SK-N-SH (cell line): ENCODE results near the gene CDK14. TPM values are rescaled to one million over a fixed set of nuclear protein-coding genes. Genes with fewer than 3 reads are reported as not detected.

ENCODE experiments used
- CTCF ChIA-PET: fragments of 300-600, 350-600 bp; formaldehyde crosslinking; extraction: SDS; loops from one replicate; lab custom pipeline; 2021; lab: Yijun Ruan, JAX
- POLR2A ChIA-PET: fragments of 350-600 bp; sonication (Branson Sonifier 250); formaldehyde crosslinking; extraction: SDS; loops from one replicate; lab custom pipeline; 2020; ENCODE audit warnings: antibody characterized with exemption, inconsistent platforms; lab: Yijun Ruan, JAX
- DNase-seq: peaks from one replicate; pipeline ENCODE4 v3.0.0; 2012
- H2AFZ ChIP-seq: fragments of 200-600 bp; sonication (generic); 2 replicates; pipeline ENCODE4 v1.8.1; 2016; ENCODE audit warnings: antibody characterized with exemption, mild to moderate bottlenecking, low read depth
- H3F3A ChIP-seq: fragments of 200-600 bp; sonication (generic); replicated peaks from 2 replicates; pipeline ENCODE3; 2016; ENCODE audit warnings: antibody characterized with exemption, mild to moderate bottlenecking; ENCODE audit not compliant: insufficient read depth
- H3K27ac ChIP-seq, 2 experiments: fragments of 200-500 bp in 1 of 2; fragments of 200-600 bp in 1 of 2; sonication (Bioruptor generic) in 1 of 2; sonication (generic), shearing (Covaris generic) in 1 of 2; 2 replicates each; pipeline versions ENCODE4 v1.5.1 to v1.6.1; 2014 to 2016; ENCODE audit warnings: low read depth in 2 of 2, inconsistent platforms in 1 of 2, low read length in 1 of 2, mild to moderate bottlenecking in 1 of 2, mixed read lengths in 1 of 2
- H3K27me3 ChIP-seq: fragments of 200-600 bp; sonication (generic), shearing (Covaris generic); 2 replicates; pipeline ENCODE4 v1.6.1; 2016; ENCODE audit warnings: mixed run types; ENCODE audit not compliant: insufficient read depth
- H3K36me3 ChIP-seq, 2 experiments: fragments of 200-500 bp in 1 of 2; fragments of 200-600 bp in 1 of 2; sonication (Bioruptor generic) in 1 of 2; sonication (generic) in 1 of 2; replicated peaks in 1 of 2; 2 replicates each; pipeline versions ENCODE3 to v1.5.1; 2014 to 2016; ENCODE audit warnings: low read length in 1 of 2, mild to moderate bottlenecking in 1 of 2; ENCODE audit not compliant: insufficient read depth in 2 of 2, control insufficient read depth in 1 of 2
- H3K4me1 ChIP-seq, 2 experiments: fragments of 200-500 bp in 1 of 2; fragments of 200-600 bp in 1 of 2; sonication (Bioruptor generic) in 1 of 2; sonication (generic), shearing (Covaris generic) in 1 of 2; 2 replicates each; pipeline versions ENCODE4 v1.5.1 to v1.6.1; 2014 to 2016; ENCODE audit warnings: low read depth in 1 of 2, low read length in 1 of 2, mixed run types in 1 of 2; ENCODE audit not compliant: insufficient read depth in 2 of 2, control insufficient read depth in 1 of 2
- H3K4me2 ChIP-seq: fragments of 200-600 bp; sonication (generic), shearing (Covaris generic); 2 replicates; pipeline ENCODE4 v1.6.1; 2017; ENCODE audit warnings: mixed run types
- H3K4me3 ChIP-seq, 2 experiments: fragments of 200-500 bp in 1 of 2; fragments of 200-600 bp in 1 of 2; sonication (Bioruptor generic) in 1 of 2; sonication (generic), shearing (Covaris generic) in 1 of 2; 2 replicates each; pipeline versions ENCODE4 v1.5.1 to v1.8.1; 2014 to 2016; ENCODE audit warnings: low read depth in 2 of 2, inconsistent platforms in 1 of 2, low read length in 1 of 2, mild to moderate bottlenecking in 1 of 2, mixed read lengths in 1 of 2, moderate library complexity in 1 of 2
- H3K79me2 ChIP-seq: fragments of 200-600 bp; sonication (generic); 2 replicates; pipeline ENCODE4 v1.8.1; 2017; ENCODE audit warnings: mild to moderate bottlenecking; ENCODE audit not compliant: insufficient read depth
- H3K9ac ChIP-seq: fragments of 200-600 bp; sonication (generic); 2 replicates; pipeline ENCODE4 v1.6.1; 2017; ENCODE audit warnings: mixed run types
- H3K9me2 ChIP-seq: fragments of 200-600 bp; sonication (generic); 2 replicates; pipeline ENCODE4 v1.6.1; 2017; ENCODE audit warnings: mixed run types
- H3K9me3 ChIP-seq: fragments of 200-600 bp; sonication (generic); 2 replicates; pipeline ENCODE4 v1.6.1; 2017; ENCODE audit warnings: mixed run types, mild to moderate bottlenecking, moderate library complexity
- H4K20me1 ChIP-seq: fragments of 200-600 bp; sonication (generic); 2 replicates; pipeline ENCODE4 v1.6.1; 2017; ENCODE audit warnings: mild to moderate bottlenecking, mixed run types; ENCODE audit not compliant: insufficient read depth
- CHD2 ChIP-seq: fragments of 150-350 bp; IDR thresholded peaks from 2 replicates; pipeline ENCODE4 v1.6.1; 2018; ENCODE audit warnings: low read length; ENCODE audit not compliant: partially characterized antibody
- GABPA ChIP-seq: IDR thresholded peaks from 2 replicates; pipeline ENCODE4 v1.4.0; 2012; ENCODE audit warnings: low read depth, mild to moderate bottlenecking
- JUND ChIP-seq: IDR thresholded peaks from 2 replicates; pipeline ENCODE4 v1.4.0; 2012
- RAD21 ChIP-seq: IDR thresholded peaks from 2 replicates; pipeline ENCODE4 v1.6.1; 2012; ENCODE audit warnings: mild to moderate bottlenecking, low read length
- RXRA ChIP-seq: IDR thresholded peaks from 2 replicates; pipeline ENCODE4 v1.4.0; 2012; ENCODE audit warnings: low read depth, mild to moderate bottlenecking, borderline replicate concordance
- SIN3A ChIP-seq: IDR thresholded peaks from 2 replicates; pipeline ENCODE4 v1.6.1; 2012; ENCODE audit warnings: low read depth, mild to moderate bottlenecking, low read length, moderate library complexity, borderline replicate concordance
- TAF1 ChIP-seq: IDR thresholded peaks from 2 replicates; pipeline ENCODE4 v1.6.1; 2012; ENCODE audit warnings: low read depth, mild to moderate bottlenecking, low read length, moderate library complexity, borderline replicate concordance
- whole genome bisulfite sequencing: methylation state at CpG from one replicate; pipeline ENCODE4 v1.1.6; 2017; ENCODE audit warnings: low lambda C conversion rate; 5-methylcytosine and 5-hydroxymethylcytosine counted together
- polyA plus RNA-seq, 3 experiments: library from polyadenylated mRNA; depleted of rRNA; stranded (reverse); fragments of >200 nt; gene quantifications; 2 replicates each; pipeline ENCODE4 v1.2.3, GENCODE V29; 2012
- TF ChIP-seq, protein P1 (sequence below): IDR thresholded peaks from 2 replicates; pipeline ENCODE4 v1.4.0; 2012; ENCODE audit warnings: low read depth, borderline replicate concordance
- TF ChIP-seq, protein P2 (sequence below): IDR thresholded peaks from 2 replicates; pipeline ENCODE4; 2012
- TF ChIP-seq, protein P3 (sequence below): fragments of 150-350 bp; IDR thresholded peaks from 2 replicates; pipeline ENCODE4 v1.6.1; 2017; ENCODE audit warnings: antibody characterized with exemption, low read length, low read depth, borderline replicate concordance

The CDK14 gene
- polyA plus RNA-seq, 1 of the 3 experiments (the other 2 are of a cell fraction), result 13.9 TPM

DNA sequence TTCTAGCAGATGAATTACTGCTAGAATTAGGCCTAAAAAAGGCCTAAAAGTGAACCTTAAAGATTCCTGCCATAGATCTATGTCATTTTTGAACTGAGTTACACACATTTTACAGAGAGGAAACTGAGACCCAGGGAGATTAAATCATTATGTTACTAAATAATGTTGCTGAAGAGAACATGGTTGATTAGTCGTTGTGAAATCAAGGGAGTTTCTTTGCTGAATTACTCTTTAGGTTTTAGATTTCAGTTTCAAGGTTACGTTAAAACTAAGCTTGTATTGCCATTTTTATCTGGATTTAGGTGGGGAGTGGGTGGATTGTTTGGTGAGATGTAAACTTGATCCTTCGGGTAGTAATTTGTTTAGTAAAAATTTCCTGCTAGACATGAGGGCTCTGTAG is 21.3 kb downstream of the CDK14 start:
- Histone ChIP-seq H4K20me1 (peaks cover 60% of the 10 kb centered on the region), H3K79me2 (peaks cover 94% of the 10 kb centered on the region), H2AFZ (no peak overlapping the region), H3K9me3 (peaks cover 7% of the 10 kb centered on the region), H3F3A (peaks cover 14% of the 10 kb centered on the region), H3K9me2 (no peaks in the 10 kb centered on the region), H3K27ac (no peak overlapping the region), H3K4me3 (no peak overlapping the region), H3K9ac (no peak overlapping the region), H3K4me1 (peaks cover 4 to 35% of the 10 kb centered on the region in 2 experiments; a peak in 3 of 4 replicates), H3K27me3 (no peaks in the 10 kb centered on the region), H3K36me3 (peaks cover 0 to 12% of the 10 kb centered on the region in 2 experiments), H3K4me2 (no peak overlapping the region)
- CTCF ChIA-PET, result interaction anchor here (0.6 to 3.7 kb wide), 4 partner anchors 9 to 151 kb away, joined by 3 to 12 read pairs (median 6); partner anchors contain the start of gene CDK14
- POLR2A ChIA-PET, result no interaction called here
- no peak for DNase-seq
- WGBS, result 92% methylated on average over 3 of the region's 3 CpGs
- no peak for TF ChIP-seq RXRA
- TF ChIP-seq, protein P1, sequence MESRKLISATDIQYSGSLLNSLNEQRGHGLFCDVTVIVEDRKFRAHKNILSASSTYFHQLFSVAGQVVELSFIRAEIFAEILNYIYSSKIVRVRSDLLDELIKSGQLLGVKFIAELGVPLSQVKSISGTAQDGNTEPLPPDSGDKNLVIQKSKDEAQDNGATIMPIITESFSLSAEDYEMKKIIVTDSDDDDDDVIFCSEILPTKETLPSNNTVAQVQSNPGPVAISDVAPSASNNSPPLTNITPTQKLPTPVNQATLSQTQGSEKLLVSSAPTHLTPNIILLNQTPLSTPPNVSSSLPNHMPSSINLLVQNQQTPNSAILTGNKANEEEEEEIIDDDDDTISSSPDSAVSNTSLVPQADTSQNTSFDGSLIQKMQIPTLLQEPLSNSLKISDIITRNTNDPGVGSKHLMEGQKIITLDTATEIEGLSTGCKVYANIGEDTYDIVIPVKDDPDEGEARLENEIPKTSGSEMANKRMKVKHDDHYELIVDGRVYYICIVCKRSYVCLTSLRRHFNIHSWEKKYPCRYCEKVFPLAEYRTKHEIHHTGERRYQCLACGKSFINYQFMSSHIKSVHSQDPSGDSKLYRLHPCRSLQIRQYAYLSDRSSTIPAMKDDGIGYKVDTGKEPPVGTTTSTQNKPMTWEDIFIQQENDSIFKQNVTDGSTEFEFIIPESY, result no peak

DNA sequence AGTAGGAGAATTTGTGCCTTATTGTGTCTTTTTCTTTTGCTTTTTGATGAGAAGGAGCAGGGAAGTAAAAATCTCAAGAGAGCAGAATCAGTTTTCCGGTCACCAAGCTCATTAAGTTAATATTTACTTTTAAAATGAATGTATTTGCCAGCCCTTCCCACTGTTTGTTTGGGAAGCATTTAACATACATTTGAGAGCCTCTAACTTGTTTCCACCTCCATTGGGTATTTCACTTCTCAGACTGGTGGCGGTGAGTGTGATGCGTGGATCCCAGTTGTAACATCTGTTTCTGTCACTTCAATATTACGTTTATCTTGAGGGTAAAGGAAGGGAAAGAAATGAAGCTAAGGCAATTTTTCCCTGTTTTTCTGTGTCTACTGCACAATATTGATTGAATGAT is 22.8 kb downstream of the CDK14 start:
- no peak for DNase-seq
- Histone ChIP-seq H3K9ac (no peak overlapping the region), H4K20me1 (peaks cover 55% of the 10 kb centered on the region), H2AFZ (no peak overlapping the region), H3K36me3 (peaks cover 0 to 12% of the 10 kb centered on the region in 2 experiments), H3K9me2 (no peaks in the 10 kb centered on the region), H3K4me1 (peaks cover 2 to 35% of the 10 kb centered on the region in 2 experiments), H3F3A (peaks cover 18% of the 10 kb centered on the region)
- POLR2A ChIA-PET, result no interaction called here
- TF ChIP-seq, protein P2, sequence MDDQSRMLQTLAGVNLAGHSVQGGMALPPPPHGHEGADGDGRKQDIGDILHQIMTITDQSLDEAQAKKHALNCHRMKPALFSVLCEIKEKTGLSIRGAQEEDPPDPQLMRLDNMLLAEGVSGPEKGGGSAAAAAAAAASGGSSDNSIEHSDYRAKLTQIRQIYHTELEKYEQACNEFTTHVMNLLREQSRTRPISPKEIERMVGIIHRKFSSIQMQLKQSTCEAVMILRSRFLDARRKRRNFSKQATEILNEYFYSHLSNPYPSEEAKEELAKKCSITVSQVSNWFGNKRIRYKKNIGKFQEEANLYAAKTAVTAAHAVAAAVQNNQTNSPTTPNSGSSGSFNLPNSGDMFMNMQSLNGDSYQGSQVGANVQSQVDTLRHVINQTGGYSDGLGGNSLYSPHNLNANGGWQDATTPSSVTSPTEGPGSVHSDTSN, result no peak
- TF ChIP-seq RAD21, result no peak
- TF ChIP-seq JUND, result no peak
- TF ChIP-seq CHD2, result no peak
- TF ChIP-seq TAF1, result no peak
- TF ChIP-seq, protein P3, sequence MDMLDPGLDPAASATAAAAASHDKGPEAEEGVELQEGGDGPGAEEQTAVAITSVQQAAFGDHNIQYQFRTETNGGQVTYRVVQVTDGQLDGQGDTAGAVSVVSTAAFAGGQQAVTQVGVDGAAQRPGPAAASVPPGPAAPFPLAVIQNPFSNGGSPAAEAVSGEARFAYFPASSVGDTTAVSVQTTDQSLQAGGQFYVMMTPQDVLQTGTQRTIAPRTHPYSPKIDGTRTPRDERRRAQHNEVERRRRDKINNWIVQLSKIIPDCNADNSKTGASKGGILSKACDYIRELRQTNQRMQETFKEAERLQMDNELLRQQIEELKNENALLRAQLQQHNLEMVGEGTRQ, result no peak
- TF ChIP-seq GABPA, result no peak
- TF ChIP-seq SIN3A, result no peak
- TF ChIP-seq, all 33 proteins: peak for 0
- Histone ChIP-seq H3K4me2 (no peak overlapping the region), H3K9me3 (peaks cover 7% of the 10 kb centered on the region), H3K27ac (no peak overlapping the region), H3K79me2 (peaks cover 96% of the 10 kb centered on the region), H3K4me3 (no peak overlapping the region), H3K27me3 (no peaks in the 10 kb centered on the region)
- WGBS, result 90% methylated on average over 4 of the region's 4 CpGs
- CTCF ChIA-PET, result interaction anchor here (0.7 to 2.8 kb wide), 5 partner anchors 10 to 415 kb away, joined by 3 to 30 read pairs (median 6); partner anchors contain the start of gene CDK14
